ENCODE measurements around the gene CYP20A1. TPM values are rescaled to one million over a fixed set of nuclear protein-coding genes. Genes with fewer than 3 reads are reported as not detected.

Gene CYP20A1
- total RNA-seq, 3 donors from 2014 or later, result 31.1 to 45.4 (median 37.6) TPM

GRCh38 chr2:203344667-203345066, 105.8 kb downstream of the CYP20A1 start:
- Histone ChIP-seq H3K4me1 (peaks cover 0 to 12% of the 10 kb centered on the region in 2 donors), H3K36me3 (no peaks in the 10 kb centered on the region), H3K27ac (no peak overlapping the region), H3K4me3 (no peak overlapping the region), H3K27me3 (no peaks in the 10 kb centered on the region), H3K9me3 (no peaks in the 10 kb centered on the region)
- no peak for TF ChIP-seq POLR2AphosphoS5 (IDR thresholded peaks at IDR 0.05)
- intact Hi-C loops (cut with DNase I; ENCODE audit: low total_unique reads), result no loop called here
- DNase-seq (ENCODE audit: low spot score in 2 of 2), result no peak

GRCh38 chr2:203346612-203347011, 107.8 kb downstream of the CYP20A1 start:
- Histone ChIP-seq H3K36me3 (no peaks in the 10 kb centered on the region), H3K4me1 (peaks cover 0 to 2% of the 10 kb centered on the region in 2 donors), H3K9me3 (no peaks in the 10 kb centered on the region), H3K27me3 (no peaks in the 10 kb centered on the region), H3K4me3 (no peak overlapping the region), H3K27ac (no peak overlapping the region)
- intact Hi-C loops (cut with DNase I; ENCODE audit: low total_unique reads), result no loop called here
- TF ChIP-seq POLR2A (IDR thresholded peaks at IDR 0.05), result no peak
- no peak for TF ChIP-seq CTCF (IDR thresholded peaks at IDR 0.05)
- TF ChIP-seq POLR2AphosphoS5 (IDR thresholded peaks at IDR 0.05), result no peak
- DNase-seq (ENCODE audit: low spot score in 2 of 2), result no peak

GRCh38 chr2:203347375-203347774, 108.6 kb downstream of the CYP20A1 start:
- H3K4me3 ChIP-seq, result no peak overlapping the region
- no peaks in the 10 kb centered on the region for H3K36me3 ChIP-seq
- no peaks in the 10 kb centered on the region for H3K27me3 ChIP-seq
- H3K9me3 ChIP-seq, result no peaks in the 10 kb centered on the region
- TF ChIP-seq CTCF (IDR thresholded peaks at IDR 0.05), result no peak
- no peak for TF ChIP-seq POLR2A (IDR thresholded peaks at IDR 0.05)
- no peak for TF ChIP-seq POLR2AphosphoS5 (IDR thresholded peaks at IDR 0.05)
- H3K27ac ChIP-seq, result no peak overlapping the region
- DNase-seq (ENCODE audit: low spot score in 2 of 2), result no peak
- intact Hi-C loops (cut with DNase I; ENCODE audit: low total_unique reads), result no loop called here
- no peaks in the 10 kb centered on the region for H3K4me1 ChIP-seq

GRCh38 chr2:203352604-203353255, 113.9 kb downstream of the CYP20A1 start:
- intact Hi-C loops (cut with DNase I; ENCODE audit: low total_unique reads), result no loop called here
- Histone ChIP-seq H3K27me3 (no peaks in the 10 kb centered on the region), H3K4me1 (no peaks in the 10 kb centered on the region), H3K9me3 (no peaks in the 10 kb centered on the region), H3K4me3 (no peak overlapping the region), H3K36me3 (no peaks in the 10 kb centered on the region), H3K27ac (no peak overlapping the region)
- no peak for DNase-seq (ENCODE audit: low spot score in 2 of 2)
- TF ChIP-seq CTCF (IDR thresholded peaks at IDR 0.05), result no peak
- no peak for TF ChIP-seq POLR2A (IDR thresholded peaks at IDR 0.05)
- TF ChIP-seq POLR2AphosphoS5 (IDR thresholded peaks at IDR 0.05), result no peak

- H3K4me3 ChIP-seq, result no peak overlapping the region
- no peak overlapping the region for H3K27ac ChIP-seq
- no peaks in the 10 kb centered on the region for H3K9me3 ChIP-seq
- no peaks in the 10 kb centered on the region for H3K27me3 ChIP-seq
- intact Hi-C loops (cut with DNase I; ENCODE audit: low total_unique reads), result no loop called here
- DNase-seq (ENCODE audit: low spot score in 2 of 2), result no peak
- H3K4me1 ChIP-seq, result no peaks in the 10 kb centered on the region
- no peak for TF ChIP-seq POLR2A (IDR thresholded peaks at IDR 0.05)
- TF ChIP-seq CTCF (IDR thresholded peaks at IDR 0.05), result no peak
- no peak for TF ChIP-seq POLR2AphosphoS5 (IDR thresholded peaks at IDR 0.05)
- H3K36me3 ChIP-seq, result no peaks in the 10 kb centered on the region
Observed at GRCh38 chr2:203354966-203355365, 116.1 kb downstream of the CYP20A1 start.

Other genes with a start within 250 kb of the CYP20A1 start
- 10 to 100 TPM; 34.7 to 84.3 (median 64.9) TPM for gene NBEAL1, start 224.1 kb upstream of the CYP20A1 start, total RNA-seq
- gene ABI2, start 89.4 kb downstream of the CYP20A1 start, total RNA-seq, result 10 to 100 TPM; 16.0 to 71.6 (median 46.9) TPM

All from breast epithelium (tissue), 4 donors.